ENCODE measurements around the gene LBX2.

- TF ChIP-seq POLR2AphosphoS5 (IDR thresholded peaks at IDR 0.05) (no peak), EP300 (IDR thresholded peaks at IDR 0.05) (no peak), CTCF (IDR thresholded peaks at IDR 0.05) (no peak), POLR2A (IDR thresholded peaks at IDR 0.05) (no peak)
Measured at GRCh38 chr2:74515271-74515980, 16.0 kb upstream of the LBX2 start.

Data from gastroesophageal sphincter (tissue), 3 donors.